DOHH2 (cell line): ENCODE data around the gene TMEM147.

Source experiments
- EZH2phosphoT487 ChIP-seq: fragments of 200-600 bp; sonication (generic); IDR thresholded peaks from 2 replicates; pipeline ENCODE4 v1.6.1; 2017; ENCODE audit warnings: borderline replicate concordance, mild to moderate bottlenecking, antibody characterized with exemption, low read length, moderate library complexity, mixed read lengths
- TF ChIP-seq, protein P1 (sequence below): fragments of 200-600 bp; sonication (generic); IDR thresholded peaks from one replicate; pipeline ENCODE4 v1.5.1; 2014; ENCODE audit warnings: antibody characterized with exemption, mild to moderate bottlenecking, low read depth, low read length; ENCODE audit not compliant: poor library complexity, severe bottlenecking

DNA sequence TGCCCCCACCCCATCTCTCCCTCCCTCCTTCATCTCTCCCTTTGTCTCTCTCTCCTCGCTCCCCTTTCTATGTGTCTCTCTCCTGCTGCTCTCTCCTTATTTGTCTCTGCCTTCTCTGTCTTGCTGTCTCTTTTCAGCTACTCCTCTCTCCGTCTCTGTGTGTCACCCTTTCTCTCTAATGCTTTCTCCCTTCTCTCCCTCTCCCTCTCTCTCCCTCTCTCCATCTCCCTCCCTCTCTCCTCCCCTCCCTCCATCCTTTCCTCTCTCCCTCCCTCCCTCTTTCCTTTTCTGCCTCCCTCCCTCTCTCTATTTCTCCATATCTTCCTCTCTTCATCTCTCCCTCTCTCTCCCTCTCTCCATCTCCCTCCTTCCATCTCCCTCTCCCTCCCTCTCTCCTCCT is 17.4 kb downstream of the TMEM147 start:
- TF ChIP-seq, protein P1, sequence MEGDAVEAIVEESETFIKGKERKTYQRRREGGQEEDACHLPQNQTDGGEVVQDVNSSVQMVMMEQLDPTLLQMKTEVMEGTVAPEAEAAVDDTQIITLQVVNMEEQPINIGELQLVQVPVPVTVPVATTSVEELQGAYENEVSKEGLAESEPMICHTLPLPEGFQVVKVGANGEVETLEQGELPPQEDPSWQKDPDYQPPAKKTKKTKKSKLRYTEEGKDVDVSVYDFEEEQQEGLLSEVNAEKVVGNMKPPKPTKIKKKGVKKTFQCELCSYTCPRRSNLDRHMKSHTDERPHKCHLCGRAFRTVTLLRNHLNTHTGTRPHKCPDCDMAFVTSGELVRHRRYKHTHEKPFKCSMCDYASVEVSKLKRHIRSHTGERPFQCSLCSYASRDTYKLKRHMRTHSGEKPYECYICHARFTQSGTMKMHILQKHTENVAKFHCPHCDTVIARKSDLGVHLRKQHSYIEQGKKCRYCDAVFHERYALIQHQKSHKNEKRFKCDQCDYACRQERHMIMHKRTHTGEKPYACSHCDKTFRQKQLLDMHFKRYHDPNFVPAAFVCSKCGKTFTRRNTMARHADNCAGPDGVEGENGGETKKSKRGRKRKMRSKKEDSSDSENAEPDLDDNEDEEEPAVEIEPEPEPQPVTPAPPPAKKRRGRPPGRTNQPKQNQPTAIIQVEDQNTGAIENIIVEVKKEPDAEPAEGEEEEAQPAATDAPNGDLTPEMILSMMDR, result no peak
- no peak for TF ChIP-seq EZH2phosphoT487
